Breast epithelium (tissue), 3 donors: Measurements from ENCODE around the gene MITF.

Experiments
- POLR2A ChIP-seq: fragments of 450-650 bp; IDR thresholded peaks from one replicate; pipeline ENCODE4 v1.6.1; 2016; ENCODE audit warnings: antibody characterized with exemption, mild to moderate bottlenecking, moderate library complexity
- POLR2AphosphoS5 ChIP-seq, 3 donors: sonication (generic); formaldehyde crosslinking; IDR thresholded peaks; one replicate each; pipeline ENCODE4 v1.6.1; 2017; ENCODE audit warnings: antibody characterized with exemption in 3 of 3
- TF ChIP-seq, protein P1 (sequence below), 3 donors: fragments of 450-650 bp; IDR thresholded peaks; one replicate each; pipeline ENCODE4 v1.5.1; 2016 to 2017; ENCODE audit warnings: antibody characterized with exemption in 3 of 3, mild to moderate bottlenecking in 3 of 3, moderate library complexity in 3 of 3

DNA sequence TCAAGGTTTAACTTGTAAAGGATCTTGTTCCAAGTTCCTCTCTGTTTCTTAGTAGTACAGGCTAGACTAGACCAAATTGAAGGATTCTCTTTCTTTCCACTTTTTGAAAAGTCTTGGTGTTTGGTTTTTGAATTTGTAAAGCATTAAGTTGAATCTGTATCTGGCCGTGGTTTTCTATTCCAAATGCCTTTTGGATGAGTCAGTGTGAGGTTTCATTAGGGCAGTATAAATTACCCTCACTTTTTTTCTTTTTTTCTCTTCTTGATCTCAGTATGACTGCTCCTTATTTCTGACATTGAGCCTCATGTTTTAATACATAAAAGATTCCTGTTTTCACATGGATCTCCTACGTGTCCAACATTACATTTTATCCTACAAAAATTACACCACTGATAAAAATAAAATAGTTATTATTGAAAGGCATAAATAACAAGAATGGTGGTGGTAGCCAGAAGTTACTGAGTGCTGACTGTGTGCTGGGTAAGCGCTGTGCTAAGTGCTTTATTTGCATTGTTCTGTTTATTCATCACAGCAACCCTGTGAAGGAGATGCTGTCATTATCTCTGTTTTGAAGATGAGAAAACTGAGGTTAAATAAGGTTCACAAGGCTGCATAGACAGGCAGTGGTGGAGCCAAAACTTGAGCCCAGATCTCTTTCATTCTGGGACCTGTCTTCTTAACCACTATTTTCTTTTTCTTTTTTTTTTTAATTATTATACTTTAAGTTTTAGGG is 48.3 kb downstream of the MITF start:
- TF ChIP-seq, protein P1, sequence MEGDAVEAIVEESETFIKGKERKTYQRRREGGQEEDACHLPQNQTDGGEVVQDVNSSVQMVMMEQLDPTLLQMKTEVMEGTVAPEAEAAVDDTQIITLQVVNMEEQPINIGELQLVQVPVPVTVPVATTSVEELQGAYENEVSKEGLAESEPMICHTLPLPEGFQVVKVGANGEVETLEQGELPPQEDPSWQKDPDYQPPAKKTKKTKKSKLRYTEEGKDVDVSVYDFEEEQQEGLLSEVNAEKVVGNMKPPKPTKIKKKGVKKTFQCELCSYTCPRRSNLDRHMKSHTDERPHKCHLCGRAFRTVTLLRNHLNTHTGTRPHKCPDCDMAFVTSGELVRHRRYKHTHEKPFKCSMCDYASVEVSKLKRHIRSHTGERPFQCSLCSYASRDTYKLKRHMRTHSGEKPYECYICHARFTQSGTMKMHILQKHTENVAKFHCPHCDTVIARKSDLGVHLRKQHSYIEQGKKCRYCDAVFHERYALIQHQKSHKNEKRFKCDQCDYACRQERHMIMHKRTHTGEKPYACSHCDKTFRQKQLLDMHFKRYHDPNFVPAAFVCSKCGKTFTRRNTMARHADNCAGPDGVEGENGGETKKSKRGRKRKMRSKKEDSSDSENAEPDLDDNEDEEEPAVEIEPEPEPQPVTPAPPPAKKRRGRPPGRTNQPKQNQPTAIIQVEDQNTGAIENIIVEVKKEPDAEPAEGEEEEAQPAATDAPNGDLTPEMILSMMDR (IDR thresholded peaks at IDR 0.05) = no peak
- TF ChIP-seq POLR2A (no peak), POLR2AphosphoS5 (IDR thresholded peaks at IDR 0.05) (no peak)
